ENCODE data around the gene TRIM38.

DNA sequence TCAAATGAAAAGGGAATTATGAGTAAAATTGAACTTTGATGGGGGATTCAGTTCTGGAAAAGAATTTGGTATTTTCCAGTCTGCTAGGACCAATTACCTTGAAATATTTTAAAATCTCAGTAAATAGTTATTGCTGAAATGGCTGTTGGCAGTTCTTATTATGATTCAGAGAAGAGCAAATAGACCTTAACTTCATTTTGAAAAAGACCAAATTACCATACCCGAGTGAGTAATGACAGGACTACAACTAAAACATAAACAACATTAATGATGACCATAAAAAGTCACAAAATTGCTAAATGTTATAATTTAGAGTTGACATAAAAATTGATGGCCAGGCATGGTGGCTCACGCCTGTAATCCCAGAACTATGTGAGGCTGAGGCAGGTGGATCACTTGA lies 21.7 kb downstream of the TRIM38 start:
- TF ChIP-seq, protein P1, sequence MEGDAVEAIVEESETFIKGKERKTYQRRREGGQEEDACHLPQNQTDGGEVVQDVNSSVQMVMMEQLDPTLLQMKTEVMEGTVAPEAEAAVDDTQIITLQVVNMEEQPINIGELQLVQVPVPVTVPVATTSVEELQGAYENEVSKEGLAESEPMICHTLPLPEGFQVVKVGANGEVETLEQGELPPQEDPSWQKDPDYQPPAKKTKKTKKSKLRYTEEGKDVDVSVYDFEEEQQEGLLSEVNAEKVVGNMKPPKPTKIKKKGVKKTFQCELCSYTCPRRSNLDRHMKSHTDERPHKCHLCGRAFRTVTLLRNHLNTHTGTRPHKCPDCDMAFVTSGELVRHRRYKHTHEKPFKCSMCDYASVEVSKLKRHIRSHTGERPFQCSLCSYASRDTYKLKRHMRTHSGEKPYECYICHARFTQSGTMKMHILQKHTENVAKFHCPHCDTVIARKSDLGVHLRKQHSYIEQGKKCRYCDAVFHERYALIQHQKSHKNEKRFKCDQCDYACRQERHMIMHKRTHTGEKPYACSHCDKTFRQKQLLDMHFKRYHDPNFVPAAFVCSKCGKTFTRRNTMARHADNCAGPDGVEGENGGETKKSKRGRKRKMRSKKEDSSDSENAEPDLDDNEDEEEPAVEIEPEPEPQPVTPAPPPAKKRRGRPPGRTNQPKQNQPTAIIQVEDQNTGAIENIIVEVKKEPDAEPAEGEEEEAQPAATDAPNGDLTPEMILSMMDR (IDR thresholded peaks at IDR 0.05), result no peak
- TF ChIP-seq POLR2AphosphoS5 (IDR thresholded peaks at IDR 0.05; ENCODE audit: low read depth, low read length) (no peak), TCF7L2 (IDR thresholded peaks at IDR 0.05; ENCODE audit: low read depth, low read length) (no peak)
- TF ChIP-seq, protein P2, sequence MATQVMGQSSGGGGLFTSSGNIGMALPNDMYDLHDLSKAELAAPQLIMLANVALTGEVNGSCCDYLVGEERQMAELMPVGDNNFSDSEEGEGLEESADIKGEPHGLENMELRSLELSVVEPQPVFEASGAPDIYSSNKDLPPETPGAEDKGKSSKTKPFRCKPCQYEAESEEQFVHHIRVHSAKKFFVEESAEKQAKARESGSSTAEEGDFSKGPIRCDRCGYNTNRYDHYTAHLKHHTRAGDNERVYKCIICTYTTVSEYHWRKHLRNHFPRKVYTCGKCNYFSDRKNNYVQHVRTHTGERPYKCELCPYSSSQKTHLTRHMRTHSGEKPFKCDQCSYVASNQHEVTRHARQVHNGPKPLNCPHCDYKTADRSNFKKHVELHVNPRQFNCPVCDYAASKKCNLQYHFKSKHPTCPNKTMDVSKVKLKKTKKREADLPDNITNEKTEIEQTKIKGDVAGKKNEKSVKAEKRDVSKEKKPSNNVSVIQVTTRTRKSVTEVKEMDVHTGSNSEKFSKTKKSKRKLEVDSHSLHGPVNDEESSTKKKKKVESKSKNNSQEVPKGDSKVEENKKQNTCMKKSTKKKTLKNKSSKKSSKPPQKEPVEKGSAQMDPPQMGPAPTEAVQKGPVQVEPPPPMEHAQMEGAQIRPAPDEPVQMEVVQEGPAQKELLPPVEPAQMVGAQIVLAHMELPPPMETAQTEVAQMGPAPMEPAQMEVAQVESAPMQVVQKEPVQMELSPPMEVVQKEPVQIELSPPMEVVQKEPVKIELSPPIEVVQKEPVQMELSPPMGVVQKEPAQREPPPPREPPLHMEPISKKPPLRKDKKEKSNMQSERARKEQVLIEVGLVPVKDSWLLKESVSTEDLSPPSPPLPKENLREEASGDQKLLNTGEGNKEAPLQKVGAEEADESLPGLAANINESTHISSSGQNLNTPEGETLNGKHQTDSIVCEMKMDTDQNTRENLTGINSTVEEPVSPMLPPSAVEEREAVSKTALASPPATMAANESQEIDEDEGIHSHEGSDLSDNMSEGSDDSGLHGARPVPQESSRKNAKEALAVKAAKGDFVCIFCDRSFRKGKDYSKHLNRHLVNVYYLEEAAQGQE (IDR thresholded peaks at IDR 0.05; ENCODE audit: insufficient read depth in 1 of 2, low read depth in 2 of 2, low read length in 1 of 2), result no peak

All from Panc1 (cell line).